ENCODE data around the gene CHST11. TPM values are rescaled to one million over a fixed set of nuclear protein-coding genes. Genes with fewer than 3 reads are reported as not detected.
A peak's percentile ranks its signal among the peaks of the same experiment; 100 is the strongest.

The CHST11 gene
- total and polyA plus RNA-seq, 4 donors, result 0.57 to 11.1 (median 3.7) TPM

DNA sequence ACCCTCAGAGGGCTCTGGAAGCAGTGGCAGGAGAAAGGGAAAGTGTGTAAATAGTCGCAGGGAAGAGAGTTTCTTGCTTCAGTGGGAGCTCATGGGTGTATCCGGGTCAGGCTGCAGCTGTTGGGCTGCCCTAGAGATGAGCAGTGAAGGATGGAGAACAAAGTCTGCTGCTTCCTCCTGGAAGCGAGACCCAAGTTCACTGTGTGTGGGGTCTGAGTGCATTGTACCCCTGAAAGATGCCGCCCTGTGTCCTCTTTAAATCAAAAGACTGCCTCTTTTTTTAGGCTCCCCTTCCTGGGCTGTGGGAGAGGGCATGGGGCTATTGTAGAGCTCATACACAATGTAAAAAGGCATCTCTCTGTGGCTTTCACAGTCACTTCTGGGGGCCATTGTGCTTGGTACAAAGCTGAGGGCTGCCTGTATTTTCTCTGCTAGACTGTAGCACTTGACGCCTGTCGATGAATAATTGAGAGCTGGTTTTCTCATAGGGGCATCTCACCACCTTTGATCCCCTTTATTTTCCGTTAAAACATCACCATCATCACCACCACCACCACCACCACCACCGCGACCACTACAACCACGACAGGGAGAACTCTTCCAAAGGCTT lies 16.7 kb downstream of the CHST11 start:
- Histone ChIP-seq H3K27me3 (ENCODE audit: control insufficient read depth in 4 of 4, insufficient read depth in 4 of 4, low read length in 3 of 4) (no peaks in the 10 kb centered on the region), H3K9ac (ENCODE audit: low read depth in 1 of 2, low read length in 2 of 2) (no peak overlapping the region), H3K36me3 (ENCODE audit: control insufficient read depth in 4 of 4, insufficient read depth in 3 of 4, low read depth in 1 of 4, low read length in 3 of 4) (no peaks in the 10 kb centered on the region), H3K4me3 (ENCODE audit: low read depth in 1 of 3, low read length in 3 of 3) (no peak overlapping the region), H3K9me3 (ENCODE audit: control insufficient read depth in 4 of 4, low read length in 3 of 4) (no peaks in the 10 kb centered on the region), H3K4me1 (ENCODE audit: control insufficient read depth in 4 of 4, insufficient read depth in 4 of 4, low read length in 3 of 4) (peaks cover 0 to 4% (median 0%) of the 10 kb centered on the region in 4 donors), H3K27ac (ENCODE audit: low read depth in 1 of 2, low read length in 2 of 2) (no peak overlapping the region)
- 61% methylated on average over 10 of the region's 10 CpGs for WGBS
- TF ChIP-seq SP1 (IDR thresholded peaks at IDR 0.05) (no peak), HNF4G (IDR thresholded peaks at IDR 0.05) (no peak), RXRA (IDR thresholded peaks at IDR 0.05) (no peak), NR2F2 (IDR thresholded peaks at IDR 0.05) (peak; percentile 92)
- TF ChIP-seq, protein P1, sequence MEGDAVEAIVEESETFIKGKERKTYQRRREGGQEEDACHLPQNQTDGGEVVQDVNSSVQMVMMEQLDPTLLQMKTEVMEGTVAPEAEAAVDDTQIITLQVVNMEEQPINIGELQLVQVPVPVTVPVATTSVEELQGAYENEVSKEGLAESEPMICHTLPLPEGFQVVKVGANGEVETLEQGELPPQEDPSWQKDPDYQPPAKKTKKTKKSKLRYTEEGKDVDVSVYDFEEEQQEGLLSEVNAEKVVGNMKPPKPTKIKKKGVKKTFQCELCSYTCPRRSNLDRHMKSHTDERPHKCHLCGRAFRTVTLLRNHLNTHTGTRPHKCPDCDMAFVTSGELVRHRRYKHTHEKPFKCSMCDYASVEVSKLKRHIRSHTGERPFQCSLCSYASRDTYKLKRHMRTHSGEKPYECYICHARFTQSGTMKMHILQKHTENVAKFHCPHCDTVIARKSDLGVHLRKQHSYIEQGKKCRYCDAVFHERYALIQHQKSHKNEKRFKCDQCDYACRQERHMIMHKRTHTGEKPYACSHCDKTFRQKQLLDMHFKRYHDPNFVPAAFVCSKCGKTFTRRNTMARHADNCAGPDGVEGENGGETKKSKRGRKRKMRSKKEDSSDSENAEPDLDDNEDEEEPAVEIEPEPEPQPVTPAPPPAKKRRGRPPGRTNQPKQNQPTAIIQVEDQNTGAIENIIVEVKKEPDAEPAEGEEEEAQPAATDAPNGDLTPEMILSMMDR (IDR thresholded peaks at IDR 0.05; ENCODE audit: low read depth, low read length, missing input control), result no peak
- no peak for DNase-seq (ENCODE audit: low spot score)

DNA sequence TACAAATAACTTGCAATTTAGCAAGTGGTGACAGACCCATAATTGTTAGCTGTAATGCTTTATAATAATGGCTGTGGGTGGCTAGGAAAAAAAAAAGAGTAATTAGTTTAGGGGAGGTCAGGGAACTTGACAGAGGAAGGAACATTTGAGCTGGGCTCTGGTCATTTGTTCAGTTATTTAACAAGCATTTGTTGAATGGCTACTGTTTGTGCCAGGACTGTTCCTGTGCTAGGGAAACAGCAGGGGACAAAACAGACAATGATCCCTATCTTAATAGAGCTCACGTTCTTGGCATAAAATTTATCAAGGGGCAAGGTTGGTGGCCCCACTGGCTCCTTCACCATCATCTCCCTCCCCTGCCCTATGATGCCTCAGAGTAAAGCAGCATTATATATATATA lies 18.5 kb downstream of the CHST11 start:
- no peak for DNase-seq (ENCODE audit: low spot score)
- H3K9me3 ChIP-seq (ENCODE audit: control insufficient read depth in 4 of 4, low read length in 3 of 4), result no peaks in the 10 kb centered on the region
- no peaks in the 10 kb centered on the region for H3K27me3 ChIP-seq (ENCODE audit: control insufficient read depth in 4 of 4, insufficient read depth in 4 of 4, low read length in 3 of 4)
- peak; percentile 41 for TF ChIP-seq NR2F2 (IDR thresholded peaks at IDR 0.05)
- TF ChIP-seq, protein P2, sequence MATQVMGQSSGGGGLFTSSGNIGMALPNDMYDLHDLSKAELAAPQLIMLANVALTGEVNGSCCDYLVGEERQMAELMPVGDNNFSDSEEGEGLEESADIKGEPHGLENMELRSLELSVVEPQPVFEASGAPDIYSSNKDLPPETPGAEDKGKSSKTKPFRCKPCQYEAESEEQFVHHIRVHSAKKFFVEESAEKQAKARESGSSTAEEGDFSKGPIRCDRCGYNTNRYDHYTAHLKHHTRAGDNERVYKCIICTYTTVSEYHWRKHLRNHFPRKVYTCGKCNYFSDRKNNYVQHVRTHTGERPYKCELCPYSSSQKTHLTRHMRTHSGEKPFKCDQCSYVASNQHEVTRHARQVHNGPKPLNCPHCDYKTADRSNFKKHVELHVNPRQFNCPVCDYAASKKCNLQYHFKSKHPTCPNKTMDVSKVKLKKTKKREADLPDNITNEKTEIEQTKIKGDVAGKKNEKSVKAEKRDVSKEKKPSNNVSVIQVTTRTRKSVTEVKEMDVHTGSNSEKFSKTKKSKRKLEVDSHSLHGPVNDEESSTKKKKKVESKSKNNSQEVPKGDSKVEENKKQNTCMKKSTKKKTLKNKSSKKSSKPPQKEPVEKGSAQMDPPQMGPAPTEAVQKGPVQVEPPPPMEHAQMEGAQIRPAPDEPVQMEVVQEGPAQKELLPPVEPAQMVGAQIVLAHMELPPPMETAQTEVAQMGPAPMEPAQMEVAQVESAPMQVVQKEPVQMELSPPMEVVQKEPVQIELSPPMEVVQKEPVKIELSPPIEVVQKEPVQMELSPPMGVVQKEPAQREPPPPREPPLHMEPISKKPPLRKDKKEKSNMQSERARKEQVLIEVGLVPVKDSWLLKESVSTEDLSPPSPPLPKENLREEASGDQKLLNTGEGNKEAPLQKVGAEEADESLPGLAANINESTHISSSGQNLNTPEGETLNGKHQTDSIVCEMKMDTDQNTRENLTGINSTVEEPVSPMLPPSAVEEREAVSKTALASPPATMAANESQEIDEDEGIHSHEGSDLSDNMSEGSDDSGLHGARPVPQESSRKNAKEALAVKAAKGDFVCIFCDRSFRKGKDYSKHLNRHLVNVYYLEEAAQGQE (IDR thresholded peaks at IDR 0.05), result no peak
- H3K4me1 ChIP-seq (ENCODE audit: control insufficient read depth in 4 of 4, insufficient read depth in 4 of 4, low read length in 3 of 4), result peaks cover 0 to 4% (median 0%) of the 10 kb centered on the region in 4 donors
- WGBS, result 32% methylated on average over 1 of the region's 1 CpG
- no peaks in the 10 kb centered on the region for H3K36me3 ChIP-seq (ENCODE audit: control insufficient read depth in 4 of 4, insufficient read depth in 3 of 4, low read depth in 1 of 4, low read length in 3 of 4)
- no peak overlapping the region for H3K4me3 ChIP-seq (ENCODE audit: low read depth in 1 of 3, low read length in 3 of 3)
- no peak overlapping the region for H3K9ac ChIP-seq (ENCODE audit: low read depth in 1 of 2, low read length in 2 of 2)
- no peak overlapping the region for H3K27ac ChIP-seq (ENCODE audit: low read depth in 1 of 2, low read length in 2 of 2)

DNA sequence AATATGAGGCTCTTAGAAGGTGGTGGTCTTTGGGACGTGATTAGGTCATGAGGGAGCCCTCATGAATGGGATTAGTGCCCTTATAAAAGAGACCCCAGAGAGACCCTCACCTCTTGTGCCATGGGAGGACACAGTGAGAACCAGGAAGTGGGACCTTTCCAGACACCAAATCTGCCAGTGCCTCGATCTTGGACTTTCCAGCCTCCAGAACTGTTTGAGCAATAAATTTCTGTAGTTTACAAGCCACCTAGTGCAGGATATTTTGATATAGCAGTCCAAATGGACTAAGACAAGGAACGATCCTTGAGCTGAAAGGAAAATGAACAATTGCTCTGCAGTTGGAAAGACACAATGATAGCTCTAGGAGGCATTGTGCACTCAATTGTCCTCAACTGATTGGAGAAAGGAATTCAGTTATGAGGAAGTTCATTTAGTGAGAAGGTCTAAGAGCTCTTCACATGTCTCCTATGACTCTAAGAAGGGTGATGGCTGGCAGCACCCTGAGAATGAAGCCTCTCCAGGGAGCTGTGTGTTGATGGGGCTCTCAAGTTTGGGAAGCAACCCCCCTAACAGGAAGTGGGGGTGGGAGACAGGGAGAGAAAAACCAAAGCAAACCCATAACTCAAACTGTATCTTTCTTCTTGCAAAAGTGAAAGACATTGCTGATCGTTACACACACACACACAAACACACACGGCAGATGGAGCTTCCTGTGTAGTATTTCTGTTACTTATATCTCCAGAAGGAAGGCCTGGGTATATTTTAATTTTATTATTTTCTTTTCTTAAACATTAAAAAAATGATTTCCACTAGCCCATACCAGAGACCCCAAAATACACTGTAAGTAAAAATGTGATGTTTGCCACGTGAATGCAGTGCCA lies 21.0 kb downstream of the CHST11 start:
- Histone ChIP-seq H3K4me1 (ENCODE audit: control insufficient read depth in 4 of 4, insufficient read depth in 4 of 4, low read length in 3 of 4) (peaks cover 0 to 4% (median 0%) of the 10 kb centered on the region in 4 donors), H3K9me3 (ENCODE audit: control insufficient read depth in 4 of 4, low read length in 3 of 4) (no peaks in the 10 kb centered on the region), H3K9ac (ENCODE audit: low read depth in 1 of 2, low read length in 2 of 2) (no peak overlapping the region), H3K4me3 (ENCODE audit: low read depth in 1 of 3, low read length in 3 of 3) (no peak overlapping the region), H3K27me3 (ENCODE audit: control insufficient read depth in 4 of 4, insufficient read depth in 4 of 4, low read length in 3 of 4) (no peaks in the 10 kb centered on the region), H3K27ac (ENCODE audit: low read depth in 1 of 2, low read length in 2 of 2) (no peak overlapping the region), H3K36me3 (ENCODE audit: control insufficient read depth in 4 of 4, insufficient read depth in 3 of 4, low read depth in 1 of 4, low read length in 3 of 4) (no peaks in the 10 kb centered on the region)
- 66% methylated on average over 6 of the region's 6 CpGs for WGBS
- DNase-seq (ENCODE audit: low spot score), result no peak
- TF ChIP-seq, protein P3, sequence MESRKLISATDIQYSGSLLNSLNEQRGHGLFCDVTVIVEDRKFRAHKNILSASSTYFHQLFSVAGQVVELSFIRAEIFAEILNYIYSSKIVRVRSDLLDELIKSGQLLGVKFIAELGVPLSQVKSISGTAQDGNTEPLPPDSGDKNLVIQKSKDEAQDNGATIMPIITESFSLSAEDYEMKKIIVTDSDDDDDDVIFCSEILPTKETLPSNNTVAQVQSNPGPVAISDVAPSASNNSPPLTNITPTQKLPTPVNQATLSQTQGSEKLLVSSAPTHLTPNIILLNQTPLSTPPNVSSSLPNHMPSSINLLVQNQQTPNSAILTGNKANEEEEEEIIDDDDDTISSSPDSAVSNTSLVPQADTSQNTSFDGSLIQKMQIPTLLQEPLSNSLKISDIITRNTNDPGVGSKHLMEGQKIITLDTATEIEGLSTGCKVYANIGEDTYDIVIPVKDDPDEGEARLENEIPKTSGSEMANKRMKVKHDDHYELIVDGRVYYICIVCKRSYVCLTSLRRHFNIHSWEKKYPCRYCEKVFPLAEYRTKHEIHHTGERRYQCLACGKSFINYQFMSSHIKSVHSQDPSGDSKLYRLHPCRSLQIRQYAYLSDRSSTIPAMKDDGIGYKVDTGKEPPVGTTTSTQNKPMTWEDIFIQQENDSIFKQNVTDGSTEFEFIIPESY (IDR thresholded peaks at IDR 0.05), result no peak
- TF ChIP-seq EGR1 (IDR thresholded peaks at IDR 0.05; ENCODE audit: low read depth in 2 of 2) (no peak), NR2F2 (IDR thresholded peaks at IDR 0.05) (no peak), RXRA (IDR thresholded peaks at IDR 0.05) (no peak), JUND (IDR thresholded peaks at IDR 0.05) (no peak), YY1 (IDR thresholded peaks at IDR 0.05) (no peak)
- TF ChIP-seq, protein P2 (IDR thresholded peaks at IDR 0.05), result no peak
- TF ChIP-seq, protein P4, sequence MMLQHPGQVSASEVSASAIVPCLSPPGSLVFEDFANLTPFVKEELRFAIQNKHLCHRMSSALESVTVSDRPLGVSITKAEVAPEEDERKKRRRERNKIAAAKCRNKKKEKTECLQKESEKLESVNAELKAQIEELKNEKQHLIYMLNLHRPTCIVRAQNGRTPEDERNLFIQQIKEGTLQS (IDR thresholded peaks at IDR 0.05), result no peak

Measured in liver (tissue), 9 donors.